ENCODE data around the gene SMARCA2.

DNA sequence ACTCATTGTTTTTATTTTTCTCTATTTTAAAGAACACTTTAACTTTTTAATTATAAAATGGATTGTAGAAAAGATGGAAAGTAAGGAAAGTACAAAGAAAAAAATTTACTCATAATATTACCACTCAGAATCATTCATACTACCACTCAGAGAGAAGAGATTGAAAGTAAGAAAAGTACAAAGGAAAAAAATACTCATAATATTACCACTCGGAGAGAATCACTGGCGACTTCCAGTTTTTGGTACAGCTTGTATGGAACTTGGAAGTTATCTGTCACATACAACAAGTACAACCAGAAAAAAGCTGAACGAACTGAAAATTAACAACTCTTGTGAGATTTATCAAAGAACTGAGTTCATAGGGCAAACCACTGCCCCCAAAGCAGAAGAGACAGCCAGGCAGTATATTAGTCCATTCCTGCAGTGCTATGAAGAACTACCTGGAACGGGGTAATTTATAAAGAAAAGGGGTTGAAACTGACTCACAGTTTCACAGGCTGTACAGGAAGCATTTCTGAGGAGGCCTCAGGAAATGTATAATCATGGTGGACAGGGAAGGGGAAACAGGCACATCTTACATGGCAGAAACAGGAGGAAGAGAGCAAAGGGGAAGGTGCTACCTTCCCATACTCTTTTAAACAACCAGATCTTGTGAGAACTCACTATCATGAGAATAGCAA lies 183.9 kb downstream of the SMARCA2 start:
- TF ChIP-seq POLR2AphosphoS5 (IDR thresholded peaks at IDR 0.05; ENCODE audit: low read depth, low read length) = no peak
- TF ChIP-seq FOXP2 (optimal IDR thresholded peaks at IDR 0.05; ENCODE audit: borderline replicate concordance, extremely low read depth, extremely low read length, insufficient read depth) = no peak
